Measurements from ENCODE around the gene ANKIB1. TPM values are rescaled to one million over a fixed set of nuclear protein-coding genes. Genes with fewer than 3 reads are reported as not detected.

ANKIB1 gene
- total and polyA plus RNA-seq, 9 of the 15 experiments (the other 6 are each of a cell fraction or from before 2014, with no cell fraction given), result 5.9 to 25.2 (median 16.1) TPM

GRCh38 chr7:92244808-92245486 is 827 bp upstream of the ANKIB1 start (continued):
- no peak for TF ChIP-seq RBM25 (IDR thresholded peaks at IDR 0.05; ENCODE audit: low read depth, low read length, severe bottlenecking)
- peak; percentile 61 for TF ChIP-seq SMARCA4 (IDR thresholded peaks at IDR 0.05)
- TF ChIP-seq SMARCC2 (IDR thresholded peaks at IDR 0.05; ENCODE audit: low read depth), result peak; percentile 19; the same call in 1 of the 2 replicates
- peak; percentile 54; the same call in 1 of the 2 replicates for TF ChIP-seq MTA1 (IDR thresholded peaks at IDR 0.05; ENCODE audit: borderline replicate concordance)
- no peak for TF ChIP-seq ZFP1 (CRISPR knock-in tag; IDR thresholded peaks at IDR 0.05)
- peak; percentile 38; the same call in 1 of the 2 replicates for TF ChIP-seq ZNF644 (tag; IDR thresholded peaks at IDR 0.05; ENCODE audit: low read depth)
- no peak for TF ChIP-seq SNIP1 (IDR thresholded peaks at IDR 0.05; ENCODE audit: low read depth)
- TF ChIP-seq NFRKB (IDR thresholded peaks at IDR 0.05; ENCODE audit: low read depth), result 0 out of 2 replicates have a peak, but pooled peaks have one; percentile 4
- 0 out of 2 replicates have a peak, but pooled peaks have one; percentile 41 for TF ChIP-seq AFF4 (CRISPR knock-in tag; IDR thresholded peaks at IDR 0.05)
- TF ChIP-seq SIX5 (IDR thresholded peaks at IDR 0.05; ENCODE audit: borderline replicate concordance in 1 of 2, insufficient read depth in 1 of 2, low read depth in 1 of 2, low read length in 2 of 2), result no peak

All from K562 (cell line).